Upper lobe of left lung (tissue), 4 donors: Measurements from ENCODE around the gene ASPA.

Experiments
- EP300 ChIP-seq, 4 donors: sonication (generic); formaldehyde crosslinking; IDR thresholded peaks; one replicate each; pipeline ENCODE4 v1.5.1; 2017; ENCODE audit warnings: antibody characterized with exemption in 4 of 4, control low read depth in 2 of 4
- POLR2A ChIP-seq, 4 donors: fragments of 450-650 bp; IDR thresholded peaks; one replicate each; pipeline ENCODE4 v1.5.1; 2016 to 2017; ENCODE audit warnings: antibody characterized with exemption in 4 of 4, mild to moderate bottlenecking in 2 of 4
- POLR2AphosphoS5 ChIP-seq, 2 donors: sonication (generic); formaldehyde crosslinking; IDR thresholded peaks; one replicate each; pipeline ENCODE4 v1.5.1; 2017; ENCODE audit warnings: antibody characterized with exemption in 2 of 2
- TF ChIP-seq, protein P1 (sequence below), 6 experiments: fragments of 450-650 bp in 4 of 6; fragments of 200-600 bp in 2 of 6; sonication (generic) in 2 of 6; IDR thresholded peaks; one replicate each; pipeline ENCODE4 v1.5.1; 2016 to 2019; ENCODE audit warnings: antibody characterized with exemption in 6 of 6

DNA sequence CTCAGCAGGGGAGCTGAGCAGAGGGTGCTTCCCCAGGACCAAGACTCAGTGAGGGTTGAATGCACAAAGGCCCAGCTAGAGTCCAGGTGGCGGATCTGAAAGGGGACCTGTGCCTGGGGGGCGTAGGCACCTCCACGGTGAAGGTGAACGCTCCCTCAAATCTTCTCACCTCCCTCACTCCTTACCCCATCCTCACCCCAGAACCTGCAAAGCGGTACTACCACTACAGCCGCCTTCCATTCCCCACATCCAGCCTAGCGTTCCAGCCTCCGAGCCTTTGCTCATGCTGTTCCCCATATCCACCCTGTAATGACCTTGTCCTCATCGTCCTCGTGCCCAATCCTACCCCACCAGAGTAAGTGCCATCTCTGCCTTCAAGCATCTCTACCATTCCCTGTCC lies 51.2 kb downstream of the ASPA start:
- TF ChIP-seq EP300 (IDR thresholded peaks at IDR 0.05): no peak
- TF ChIP-seq, protein P1, sequence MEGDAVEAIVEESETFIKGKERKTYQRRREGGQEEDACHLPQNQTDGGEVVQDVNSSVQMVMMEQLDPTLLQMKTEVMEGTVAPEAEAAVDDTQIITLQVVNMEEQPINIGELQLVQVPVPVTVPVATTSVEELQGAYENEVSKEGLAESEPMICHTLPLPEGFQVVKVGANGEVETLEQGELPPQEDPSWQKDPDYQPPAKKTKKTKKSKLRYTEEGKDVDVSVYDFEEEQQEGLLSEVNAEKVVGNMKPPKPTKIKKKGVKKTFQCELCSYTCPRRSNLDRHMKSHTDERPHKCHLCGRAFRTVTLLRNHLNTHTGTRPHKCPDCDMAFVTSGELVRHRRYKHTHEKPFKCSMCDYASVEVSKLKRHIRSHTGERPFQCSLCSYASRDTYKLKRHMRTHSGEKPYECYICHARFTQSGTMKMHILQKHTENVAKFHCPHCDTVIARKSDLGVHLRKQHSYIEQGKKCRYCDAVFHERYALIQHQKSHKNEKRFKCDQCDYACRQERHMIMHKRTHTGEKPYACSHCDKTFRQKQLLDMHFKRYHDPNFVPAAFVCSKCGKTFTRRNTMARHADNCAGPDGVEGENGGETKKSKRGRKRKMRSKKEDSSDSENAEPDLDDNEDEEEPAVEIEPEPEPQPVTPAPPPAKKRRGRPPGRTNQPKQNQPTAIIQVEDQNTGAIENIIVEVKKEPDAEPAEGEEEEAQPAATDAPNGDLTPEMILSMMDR (IDR thresholded peaks at IDR 0.05): no peak
- no peak for TF ChIP-seq POLR2A (IDR thresholded peaks at IDR 0.05)
- TF ChIP-seq POLR2AphosphoS5 (IDR thresholded peaks at IDR 0.05): no peak
